Suprapubic skin (tissue), 3 donors: ENCODE results near the gene TECRL.

Experiments used
- EP300 ChIP-seq: sonication (generic); formaldehyde crosslinking; IDR thresholded peaks from one replicate; pipeline ENCODE4 v1.6.1; 2017; ENCODE audit warnings: antibody characterized with exemption
- POLR2A ChIP-seq, 2 donors: fragments of 450-650 bp; IDR thresholded peaks; one replicate each; pipeline ENCODE4 v1.6.1; 2017; ENCODE audit warnings: antibody characterized with exemption in 2 of 2, mild to moderate bottlenecking in 2 of 2, moderate library complexity in 2 of 2
- TF ChIP-seq, protein P1 (sequence below), 2 donors: fragments of 200-600 bp in 1 of 2; fragments of 450-650 bp in 1 of 2; sonication (generic) in 1 of 2; IDR thresholded peaks; one replicate each; pipeline ENCODE4 v1.5.1; 2016 to 2019; ENCODE audit warnings: antibody characterized with exemption in 2 of 2, mild to moderate bottlenecking in 1 of 2, moderate library complexity in 1 of 2

DNA sequence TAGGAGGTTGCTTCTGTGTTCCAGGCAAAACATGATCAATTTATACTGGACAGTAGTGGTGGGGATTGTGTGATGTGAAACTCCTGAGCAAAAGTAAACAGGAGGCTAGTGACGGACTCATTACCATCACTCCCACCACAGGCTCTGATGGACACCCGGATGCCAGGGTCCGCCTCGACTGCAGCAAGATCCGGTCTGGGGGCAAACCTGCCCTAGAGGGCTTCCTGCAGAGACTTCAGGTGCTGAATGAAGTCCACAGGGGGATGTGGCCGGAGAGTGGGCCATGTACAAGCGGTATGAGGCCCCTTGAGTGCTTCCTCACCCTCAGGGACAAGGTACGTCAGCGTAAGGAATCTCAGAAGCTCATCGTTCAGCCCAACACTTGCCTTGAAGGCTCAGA, 23.4 kb upstream of the TECRL start:
- TF ChIP-seq POLR2A (IDR thresholded peaks at IDR 0.05) (no peak), EP300 (no peak)
- TF ChIP-seq, protein P1, sequence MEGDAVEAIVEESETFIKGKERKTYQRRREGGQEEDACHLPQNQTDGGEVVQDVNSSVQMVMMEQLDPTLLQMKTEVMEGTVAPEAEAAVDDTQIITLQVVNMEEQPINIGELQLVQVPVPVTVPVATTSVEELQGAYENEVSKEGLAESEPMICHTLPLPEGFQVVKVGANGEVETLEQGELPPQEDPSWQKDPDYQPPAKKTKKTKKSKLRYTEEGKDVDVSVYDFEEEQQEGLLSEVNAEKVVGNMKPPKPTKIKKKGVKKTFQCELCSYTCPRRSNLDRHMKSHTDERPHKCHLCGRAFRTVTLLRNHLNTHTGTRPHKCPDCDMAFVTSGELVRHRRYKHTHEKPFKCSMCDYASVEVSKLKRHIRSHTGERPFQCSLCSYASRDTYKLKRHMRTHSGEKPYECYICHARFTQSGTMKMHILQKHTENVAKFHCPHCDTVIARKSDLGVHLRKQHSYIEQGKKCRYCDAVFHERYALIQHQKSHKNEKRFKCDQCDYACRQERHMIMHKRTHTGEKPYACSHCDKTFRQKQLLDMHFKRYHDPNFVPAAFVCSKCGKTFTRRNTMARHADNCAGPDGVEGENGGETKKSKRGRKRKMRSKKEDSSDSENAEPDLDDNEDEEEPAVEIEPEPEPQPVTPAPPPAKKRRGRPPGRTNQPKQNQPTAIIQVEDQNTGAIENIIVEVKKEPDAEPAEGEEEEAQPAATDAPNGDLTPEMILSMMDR (IDR thresholded peaks at IDR 0.05): no peak
